Hematopoietic multipotent progenitor cell treated with erythropoietin and hydrocortisone succinate and interleukin-3 and kit ligand, for 15 days (in vitro differentiated cells): ENCODE measurements around the gene MOSMO.
"Not testable (repeated sequence)": the region's sequence is repeated elsewhere in the genome, so short reads cannot be mapped to it uniquely, and the experiment has no call there.

Source experiments
- DNase-seq: peaks from one replicate; pipeline ENCODE4 v3.0.0-alpha.2; 2015; ENCODE audit warnings: low spot score

The MOSMO gene

DNA sequence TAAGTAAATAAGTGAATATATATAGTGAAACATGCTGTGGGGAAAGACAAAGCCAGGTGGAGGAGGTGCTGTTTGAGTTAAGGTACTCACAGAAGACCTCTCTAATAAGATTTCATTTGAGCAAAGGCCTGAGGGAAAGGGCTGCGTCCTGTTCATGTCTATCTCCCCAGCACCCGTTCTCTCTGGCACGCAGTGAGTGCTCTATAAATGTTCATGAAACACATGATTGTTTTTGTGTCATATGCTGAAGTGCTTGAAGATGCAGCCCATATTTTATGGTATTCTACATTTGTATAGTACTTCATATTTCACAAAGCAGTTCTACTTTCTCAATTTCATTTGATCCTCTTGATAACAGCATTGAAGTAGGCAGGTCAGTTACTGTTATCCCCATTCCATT, 85.4 kb downstream of the MOSMO start:
- no peak for DNase-seq

GRCh38 chr16:22093996-22094395, 86.1 kb downstream of the MOSMO start:
- DNase-seq, result no peak

DNA sequence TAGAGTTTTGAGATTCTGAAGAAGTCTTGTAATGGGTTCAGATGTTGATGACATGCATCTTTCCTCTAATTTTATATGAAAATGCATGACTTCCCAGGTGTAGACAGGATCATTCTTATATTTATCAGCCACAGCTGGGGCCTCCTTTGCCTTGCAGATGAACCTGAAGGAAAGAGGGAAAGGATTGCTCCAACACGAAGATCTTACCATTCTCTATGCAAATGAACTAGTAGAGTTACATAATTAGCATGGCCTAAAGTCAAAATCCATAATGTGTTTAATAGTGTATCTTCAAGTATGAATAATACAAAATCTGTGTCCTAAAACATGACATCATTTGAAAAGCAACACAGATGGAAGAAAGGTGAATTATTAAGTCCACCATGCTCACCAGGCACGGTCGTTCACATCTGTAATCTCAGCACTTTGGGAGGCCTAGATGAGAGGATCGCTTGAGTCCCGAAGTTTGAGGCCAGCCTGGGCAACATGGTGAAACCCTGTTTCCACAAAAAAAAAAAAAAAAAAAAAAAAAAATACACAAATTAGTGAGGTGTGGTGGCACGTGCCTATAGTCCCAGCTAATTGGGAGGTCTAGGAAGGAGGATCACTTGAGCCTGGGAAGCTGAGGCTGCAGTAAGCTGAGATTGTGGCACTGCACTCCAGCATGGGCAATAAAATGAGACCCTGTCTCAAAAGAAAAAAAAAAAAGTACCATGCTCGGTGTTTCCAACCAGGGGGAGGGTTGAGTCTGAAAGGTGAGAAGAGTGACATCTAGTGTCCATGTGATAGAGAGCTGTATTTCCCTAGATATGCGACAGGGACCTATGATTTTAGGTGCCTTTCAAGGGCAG, 90.7 kb downstream of the MOSMO start:
- DNase-seq, result peak; percentile 23

DNA sequence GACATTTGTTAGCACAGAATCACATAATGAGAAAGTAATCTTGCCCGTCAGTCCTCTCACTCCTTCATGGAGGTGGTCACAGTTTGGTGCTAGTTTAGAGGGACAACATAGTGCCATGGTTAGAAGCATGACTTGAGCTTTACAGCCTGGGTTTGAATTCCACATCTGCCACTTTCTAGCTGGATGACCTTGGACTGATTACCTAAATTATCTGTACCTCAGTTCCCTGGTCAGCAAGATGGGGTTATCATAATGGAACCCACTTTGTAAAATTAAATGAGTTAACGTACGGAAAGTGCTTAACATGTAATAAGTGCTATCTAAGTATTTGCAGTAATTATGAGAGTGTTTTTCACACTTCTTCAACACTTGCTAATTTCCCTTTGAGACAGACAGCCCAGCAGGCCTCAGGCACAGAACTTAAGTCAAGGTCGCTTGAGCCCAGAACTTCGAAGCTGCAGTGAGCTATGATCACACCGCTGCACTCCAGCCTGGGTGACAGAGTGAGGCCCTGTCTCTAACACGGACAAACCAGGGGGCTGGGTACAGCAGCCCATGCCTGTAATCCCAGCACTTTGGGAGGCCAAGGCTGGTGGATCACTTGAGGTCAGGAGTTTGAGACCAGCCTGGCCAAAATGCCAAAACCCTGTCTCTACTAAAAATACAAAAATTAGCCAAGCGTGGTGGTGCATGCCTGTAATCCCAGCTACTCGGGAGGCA, 91.5 kb downstream of the MOSMO start:
- DNase-seq, result no peak

DNA sequence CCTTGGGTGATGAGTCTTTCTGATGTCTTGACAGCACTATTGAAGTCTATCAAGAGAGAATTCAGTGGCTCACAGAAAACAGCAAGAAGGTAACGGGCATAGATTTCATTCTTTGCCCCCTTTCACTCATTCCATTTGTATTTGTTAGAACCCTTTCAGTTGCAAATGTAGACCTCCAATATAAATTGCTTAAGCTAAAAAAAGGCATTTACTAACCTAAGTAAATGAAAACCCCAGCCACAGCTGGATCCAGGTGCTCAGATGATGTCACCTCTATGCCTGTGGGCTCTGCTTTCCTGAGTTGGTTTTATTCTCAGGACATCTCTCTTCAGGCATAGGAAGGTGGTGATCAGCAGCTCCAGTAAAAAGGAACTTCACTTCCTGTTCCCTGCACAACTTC, 95.5 kb downstream of the MOSMO start:
- no peak for DNase-seq

DNA sequence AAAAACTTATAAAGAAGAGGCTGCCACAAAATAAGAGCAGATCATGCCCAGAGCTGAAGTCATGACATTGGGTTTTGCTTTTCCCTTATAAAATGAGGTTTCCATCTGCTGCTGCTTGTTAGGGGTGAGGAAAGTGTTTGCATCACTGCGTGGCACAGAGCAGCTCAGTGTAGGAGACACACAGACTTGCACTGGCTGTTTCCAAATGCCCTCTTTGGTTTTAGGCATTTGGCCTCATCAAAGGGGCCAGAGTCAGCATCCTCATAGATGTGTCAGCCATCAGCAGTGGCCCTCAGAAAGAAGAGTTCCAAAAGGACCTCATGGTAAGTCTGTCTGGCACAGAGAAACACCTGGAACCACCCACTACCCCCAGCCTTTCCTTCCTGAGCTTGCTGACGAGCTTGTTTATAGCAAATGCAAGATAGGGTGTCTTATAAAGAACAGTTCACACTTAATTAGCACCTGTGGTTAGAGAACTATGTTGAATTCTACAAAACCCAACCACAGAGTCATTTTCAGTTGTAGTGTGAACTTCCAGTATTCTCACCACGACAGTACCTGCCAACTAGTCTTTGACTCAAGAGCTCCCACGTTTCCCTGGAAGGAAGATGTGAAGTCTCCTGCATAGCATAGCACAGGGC, 101.5 kb downstream of the MOSMO start:
- no peak for DNase-seq

- not testable (repeated sequence) for DNase-seq
Observed at GRCh38 chr16:22111629-22112028, 103.7 kb downstream of the MOSMO start.

DNA sequence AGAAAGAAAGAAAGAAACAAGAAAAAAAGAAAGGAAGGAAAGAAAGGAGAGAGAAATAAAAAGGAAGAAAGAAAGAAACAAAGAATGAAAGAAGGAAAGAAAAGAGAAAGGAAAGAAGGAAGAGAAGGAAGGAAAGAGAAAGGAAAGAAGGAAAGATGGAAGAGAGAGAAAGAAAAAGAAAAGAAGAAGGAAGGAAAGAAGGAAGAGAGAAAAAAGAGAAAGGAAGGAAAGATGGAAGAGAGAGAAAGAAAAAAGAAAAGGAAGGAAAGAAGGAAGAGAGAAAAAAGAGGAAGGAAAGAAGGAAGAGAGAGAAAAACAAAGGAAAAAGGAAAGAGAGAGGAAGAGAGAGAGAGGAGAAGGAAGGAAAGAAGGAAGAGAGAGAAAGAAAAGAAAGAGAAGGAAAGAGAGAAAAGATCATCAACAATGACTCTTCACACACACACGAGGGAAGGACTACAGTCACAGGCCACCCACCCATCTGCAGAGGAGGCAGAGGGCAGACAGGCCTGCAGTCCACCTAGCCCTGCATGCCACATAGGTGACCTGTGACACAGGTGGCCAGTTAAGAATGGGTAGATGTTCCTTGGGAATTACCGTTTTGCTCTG, 108.3 kb downstream of the MOSMO start:
- DNase-seq, result no peak

- DNase-seq, result no peak
Observed at GRCh38 chr16:22117609-22118008, 109.7 kb downstream of the MOSMO start.

DNA sequence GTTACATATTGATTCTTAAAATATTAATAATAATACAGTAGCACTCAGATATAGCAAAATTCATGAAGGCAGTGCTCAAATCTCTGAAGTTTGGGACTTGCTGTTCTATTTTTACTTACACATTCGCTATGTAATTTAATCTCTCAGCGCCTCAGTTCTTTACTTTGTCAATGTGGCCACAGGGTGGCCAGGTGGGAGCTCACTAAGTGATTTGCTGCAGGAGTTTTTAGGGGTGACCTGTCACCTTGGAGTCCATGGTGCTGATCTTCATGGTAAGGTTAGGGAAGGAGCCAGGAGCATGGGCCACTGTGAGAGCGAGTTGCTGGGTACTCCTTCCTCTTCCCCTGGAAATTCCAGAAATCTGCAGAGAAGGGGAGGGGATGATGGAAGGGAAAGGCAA, 112.5 kb downstream of the MOSMO start:
- DNase-seq, result no peak

- no peak for DNase-seq
Observed at GRCh38 chr16:22122239-22122638, 114.3 kb downstream of the MOSMO start.

GRCh38 chr16:22123146-22123545, 115.2 kb downstream of the MOSMO start:
- no peak for DNase-seq

- DNase-seq, result no peak
Observed at GRCh38 chr16:22123759-22124490, 116.0 kb downstream of the MOSMO start.

GRCh38 chr16:22124583-22125284, 116.8 kb downstream of the MOSMO start:
- no peak for DNase-seq

GRCh38 chr16:22126037-22126558, 118.2 kb downstream of the MOSMO start:
- no peak for DNase-seq

DNA sequence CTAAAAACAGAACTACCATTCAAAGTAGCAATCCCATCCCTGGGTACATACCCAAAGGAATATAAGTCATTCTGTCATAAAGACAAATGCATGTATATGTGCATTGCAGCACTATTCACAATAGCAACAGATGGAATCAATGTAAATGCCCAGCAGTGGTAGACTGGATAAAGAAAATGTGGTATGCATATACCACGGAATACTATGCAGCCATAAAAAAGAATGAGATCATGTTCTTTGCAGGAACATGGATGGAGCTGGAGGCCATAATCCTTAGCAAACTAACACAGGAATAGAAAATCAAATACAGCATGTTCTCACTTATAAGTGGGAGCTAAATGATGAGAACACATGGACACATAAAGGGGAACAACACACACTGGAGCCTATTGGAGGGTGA, 120.6 kb downstream of the MOSMO start:
- DNase-seq, result not testable (repeated sequence)

- DNase-seq, result no peak
Observed at GRCh38 chr16:22130528-22130927, 122.6 kb downstream of the MOSMO start.

DNA sequence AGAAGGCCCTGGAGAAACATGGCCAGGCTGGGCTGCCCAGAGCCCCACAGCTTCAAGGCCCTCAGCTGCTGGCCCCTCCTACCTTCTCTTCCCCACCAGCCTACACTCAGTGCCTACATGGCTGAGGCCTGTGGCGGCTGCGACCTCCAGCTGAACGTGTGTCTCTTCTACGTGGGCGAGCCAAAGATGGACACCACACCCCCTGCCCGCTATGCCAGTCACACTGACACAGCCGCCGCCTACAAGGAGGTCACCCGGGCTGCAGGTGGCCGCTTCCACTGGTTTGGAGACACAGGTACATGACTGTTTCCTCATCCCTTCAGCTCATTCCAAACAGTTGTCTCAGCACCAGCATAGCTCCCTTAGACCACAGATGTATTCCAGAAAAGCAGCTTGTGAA, 124.9 kb downstream of the MOSMO start:
- no peak for DNase-seq
